GM12801 (cell line): ENCODE results near the gene CRHR2.

Source experiments
- CTCF ChIP-seq: IDR thresholded peaks from one replicate; pipeline ENCODE4 v1.5.1; 2011; ENCODE audit warnings: control low read depth; ENCODE audit not compliant: insufficient read length; ENCODE audit errors: extremely low read depth

CRHR2 gene

GRCh38 chr7:30682212-30683083, at the start of gene CRHR2:
Gene CRHR2 (minus strand): TSS chr7:30682456. CDS start chr7:30682280, 176 bp downstream.
- TF ChIP-seq CTCF = no peak

- no peak for TF ChIP-seq CTCF
These were observed 49.3 kb upstream of the CRHR2 start for GRCh38 chr7:30731581-30731980.

GRCh38 chr7:30730996-30731395, 48.7 kb upstream of the CRHR2 start:
- TF ChIP-seq CTCF = no peak

DNA sequence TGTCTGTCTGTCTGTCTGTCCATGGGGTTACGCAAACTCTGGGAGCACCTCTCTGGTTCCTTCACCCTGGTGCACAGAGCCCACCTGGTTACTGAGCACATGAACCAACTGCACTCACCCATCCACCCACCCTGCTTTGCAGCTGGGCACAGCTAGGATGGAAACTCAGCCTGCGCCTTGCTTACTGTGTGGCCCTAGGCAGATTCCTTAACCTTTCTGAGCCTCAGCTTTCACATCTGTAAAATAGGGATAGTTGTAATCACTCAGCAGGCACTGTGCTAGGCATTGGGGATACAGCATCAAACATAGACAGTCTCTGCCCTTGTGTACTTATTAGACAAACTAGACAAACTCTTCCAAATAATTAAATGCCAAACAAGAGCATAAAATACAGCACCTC, 47.8 kb upstream of the CRHR2 start:
- TF ChIP-seq CTCF = no peak

DNA sequence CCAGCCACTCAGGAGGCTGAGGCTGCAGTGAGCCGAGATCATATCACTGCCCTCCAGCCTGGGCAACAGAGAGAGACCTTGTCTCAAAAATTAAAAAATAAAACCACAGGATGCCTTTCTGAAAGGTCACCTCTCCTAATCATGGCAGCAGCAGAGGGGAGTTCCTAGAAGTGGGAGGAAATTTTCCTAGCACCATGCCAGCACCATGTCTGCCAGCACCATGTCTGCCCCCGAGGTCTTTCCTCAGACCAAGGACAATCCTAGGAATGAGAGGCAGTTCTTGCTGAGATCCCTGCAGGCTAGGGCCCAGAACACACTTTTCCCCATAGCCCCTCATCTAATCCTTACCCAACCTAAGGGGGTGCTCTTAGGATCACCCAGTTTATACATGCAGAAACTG, 47.4 kb upstream of the CRHR2 start:
- TF ChIP-seq CTCF = no peak

- TF ChIP-seq CTCF = no peak
These were observed 46.4 kb upstream of the CRHR2 start for GRCh38 chr7:30728591-30729100.

DNA sequence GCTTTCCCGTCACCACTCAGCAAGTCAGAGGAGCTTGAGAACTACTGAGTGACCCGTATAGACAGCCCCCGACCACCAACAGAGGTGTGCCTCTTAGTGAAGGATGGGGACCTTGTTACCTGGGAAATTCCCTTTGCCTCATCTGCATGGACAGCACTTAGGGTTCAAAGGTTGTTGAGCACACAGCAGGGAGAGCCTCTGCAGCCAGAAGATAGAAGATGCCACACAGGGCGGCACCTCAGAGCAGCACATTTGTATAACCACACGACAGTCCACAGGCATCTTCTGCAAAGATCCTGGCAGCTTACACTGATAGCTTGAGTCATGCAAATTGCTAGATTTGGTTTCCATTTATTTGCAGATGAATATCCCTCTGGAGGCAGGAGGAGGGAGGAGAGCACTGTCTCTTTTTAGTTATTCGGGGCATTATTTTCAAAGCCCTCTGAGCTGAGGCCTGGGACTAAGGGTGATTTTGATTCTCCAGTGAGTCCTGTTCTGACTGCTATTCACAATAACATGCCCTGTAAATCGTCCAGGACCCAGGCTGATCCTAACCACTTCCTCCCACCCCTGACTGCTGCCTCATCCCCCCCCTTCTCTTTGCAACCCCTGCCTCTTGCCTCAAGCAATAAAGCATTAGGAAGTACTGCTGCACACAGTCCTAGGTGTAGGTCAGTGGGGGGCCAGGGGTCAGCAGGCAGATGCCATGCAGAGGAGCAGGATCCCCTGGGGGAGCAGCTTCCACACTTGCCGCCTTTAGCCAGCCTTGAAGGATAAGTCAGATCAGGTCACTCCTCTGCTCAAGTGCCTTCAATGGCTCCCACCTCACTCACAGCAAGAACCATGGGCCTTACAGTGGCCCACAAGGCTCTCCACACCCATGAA, 45.0 kb upstream of the CRHR2 start:
- no peak for TF ChIP-seq CTCF
